SK-N-DZ (cell line): ENCODE measurements around the gene COX20. TPM values are rescaled to one million over a fixed set of nuclear protein-coding genes. Genes with fewer than 3 reads are reported as not detected.
A peak's percentile ranks its signal among the peaks of the same experiment; 100 is the strongest.
"Not testable (repeated sequence)": the region's sequence is repeated elsewhere in the genome, so short reads cannot be mapped to it uniquely, and the experiment has no call there.

ENCODE experiments used
- DNase-seq: peaks from one replicate; pipeline ENCODE4 v3.0.0-alpha.2; 2015; ENCODE audit warnings: low spot score
- polyA plus RNA-seq, 2 experiments: library from polyadenylated mRNA; depleted of rRNA; stranded (reverse); fragments of >200 nt; gene quantifications; 2 replicates each; pipeline ENCODE4 v1.2.3, GENCODE V29; 2014

COX20 gene
- 37.1 and 51.2 TPM in 2 replicates for polyA plus RNA-seq (2014; cell fraction: cytosol; rRNA removed)
- 42.8 and 57.1 TPM in 2 replicates for polyA plus RNA-seq (2014; cell fraction: nucleus; rRNA removed)

GRCh38 chr1:244835276-244836134 is at the start of gene COX20:
TSS of gene COX20 (plus strand) at chr1:244835658. CDS start at chr1:244835715, 57 bp downstream.
- no peak for DNase-seq

- no peak for DNase-seq
These were observed 46.8 kb upstream of the COX20 start for GRCh38 chr1:244788493-244789275.

GRCh38 chr1:244789276-244789580 is 46.2 kb upstream of the COX20 start:
- no peak for DNase-seq

- DNase-seq, result no peak
These were observed 45.7 kb upstream of the COX20 start for GRCh38 chr1:244789731-244790130.

- DNase-seq, result no peak
These were observed 44.4 kb upstream of the COX20 start for GRCh38 chr1:244791061-244791460.

GRCh38 chr1:244792188-244792850 is 43.1 kb upstream of the COX20 start:
- DNase-seq, result no peak

GRCh38 chr1:244794071-244794470 is 41.4 kb upstream of the COX20 start:
- no peak for DNase-seq

- not testable (repeated sequence) for DNase-seq
These were observed 40.9 kb upstream of the COX20 start for GRCh38 chr1:244794516-244794915.

GRCh38 chr1:244796719-244797406 is 38.6 kb upstream of the COX20 start:
- peak; percentile 53 for DNase-seq

GRCh38 chr1:244800821-244801220 is 34.6 kb upstream of the COX20 start:
- DNase-seq, result no peak

- DNase-seq, result peak; percentile 25
These were observed 34.2 kb upstream of the COX20 start for GRCh38 chr1:244801246-244801645.

GRCh38 chr1:244802041-244802440 is 33.4 kb upstream of the COX20 start:
- DNase-seq, result peak; percentile 8

- DNase-seq, result no peak
These were observed 32.8 kb upstream of the COX20 start for GRCh38 chr1:244802556-244803239.

- no peak for DNase-seq
These were observed 30.6 kb upstream of the COX20 start for GRCh38 chr1:244804841-244805240.

GRCh38 chr1:244807138-244807537 is 28.3 kb upstream of the COX20 start:
- no peak for DNase-seq

GRCh38 chr1:244810221-244810620 is 25.2 kb upstream of the COX20 start:
- DNase-seq, result no peak

GRCh38 chr1:244813327-244813726 is 22.1 kb upstream of the COX20 start:
- DNase-seq, result no peak

- DNase-seq, result no peak
These were observed 19.8 kb upstream of the COX20 start for GRCh38 chr1:244815600-244816099.

GRCh38 chr1:244817415-244817894 is 18.0 kb upstream of the COX20 start:
- DNase-seq, result no peak

- DNase-seq, result no peak
These were observed 15.3 kb upstream of the COX20 start for GRCh38 chr1:244820131-244820530.

- no peak for DNase-seq
These were observed 14.3 kb upstream of the COX20 start for GRCh38 chr1:244821134-244821533.
